Middle frontal gyrus (tissue), 1 donor: Measurements from ENCODE around the gene GBX2.

Source experiments
- DNase-seq: peaks from one replicate; pipeline ENCODE4 v3.0.0-alpha.2; 2015; ENCODE audit warnings: low spot score; ENCODE audit errors: extremely low spot score

Gene GBX2

DNA sequence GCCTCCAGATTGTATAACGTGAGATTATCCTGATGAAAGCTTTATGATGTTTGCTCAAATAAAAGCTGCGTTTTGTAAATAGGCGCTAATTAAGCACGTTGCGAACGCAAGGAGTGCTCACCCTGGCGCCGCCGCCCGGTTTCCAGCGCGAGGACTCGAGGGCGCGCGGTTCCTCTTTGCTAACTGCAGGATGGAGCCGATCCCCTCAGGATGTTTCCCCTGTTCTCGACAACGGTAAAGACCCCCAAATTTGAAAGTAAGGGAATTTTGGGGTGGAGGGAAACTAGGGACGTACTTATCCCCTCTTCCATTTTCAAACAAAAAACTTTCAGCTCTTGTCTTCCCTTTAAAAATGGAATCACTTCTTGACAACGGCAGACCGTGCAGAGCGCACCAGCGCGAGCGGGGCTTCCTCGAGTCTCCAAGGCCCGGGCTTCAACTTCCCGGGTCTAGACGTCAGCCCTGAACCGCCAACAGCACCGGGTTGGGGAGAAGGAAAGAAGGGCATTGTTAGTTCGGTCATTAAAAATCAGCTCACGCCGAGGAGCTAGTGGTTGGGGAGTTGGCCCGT, 1.1 kb upstream of the GBX2 start:
- no peak for DNase-seq

DNA sequence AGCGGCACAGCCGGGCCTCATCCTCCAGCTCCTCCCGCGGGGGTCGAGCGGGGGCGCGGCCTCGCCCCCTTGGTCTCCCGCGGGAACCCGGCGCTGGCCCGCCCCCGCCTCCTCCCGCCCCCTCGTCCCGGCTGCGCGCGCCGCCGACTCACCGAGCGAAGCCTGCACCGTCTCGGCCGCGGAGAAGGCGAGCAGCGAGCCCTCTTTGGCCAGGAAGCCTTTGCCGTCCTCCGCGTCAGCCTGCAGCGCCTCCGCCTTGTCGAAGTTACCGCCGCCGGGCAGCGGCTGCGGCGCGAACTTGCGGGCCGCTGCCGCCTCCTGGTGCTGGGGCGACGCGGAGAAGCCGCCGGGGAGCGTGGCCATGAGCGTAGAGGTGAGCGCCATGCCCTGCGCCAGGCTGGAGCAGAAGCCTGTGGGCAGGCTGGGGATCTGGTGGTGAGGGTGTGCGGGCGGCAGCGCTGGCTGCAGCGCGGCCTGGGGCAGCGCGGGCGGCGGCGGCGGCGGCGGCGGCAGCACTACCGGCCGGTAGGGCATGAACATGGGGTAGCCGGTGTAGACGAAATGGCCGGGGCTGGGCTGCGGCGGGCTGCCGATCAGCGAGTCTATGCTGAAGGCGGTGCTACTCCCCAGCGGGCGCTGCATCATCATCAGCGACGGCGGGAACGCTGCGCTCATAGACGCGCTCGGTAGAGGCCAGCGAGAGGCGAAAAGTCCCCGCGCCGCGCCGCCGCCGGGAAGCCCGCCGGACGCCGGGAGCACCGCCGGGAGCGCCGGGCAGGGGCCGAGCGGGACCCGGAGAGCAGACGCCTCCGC, 683 bp downstream of the GBX2 start:
- DNase-seq = no peak

DNA sequence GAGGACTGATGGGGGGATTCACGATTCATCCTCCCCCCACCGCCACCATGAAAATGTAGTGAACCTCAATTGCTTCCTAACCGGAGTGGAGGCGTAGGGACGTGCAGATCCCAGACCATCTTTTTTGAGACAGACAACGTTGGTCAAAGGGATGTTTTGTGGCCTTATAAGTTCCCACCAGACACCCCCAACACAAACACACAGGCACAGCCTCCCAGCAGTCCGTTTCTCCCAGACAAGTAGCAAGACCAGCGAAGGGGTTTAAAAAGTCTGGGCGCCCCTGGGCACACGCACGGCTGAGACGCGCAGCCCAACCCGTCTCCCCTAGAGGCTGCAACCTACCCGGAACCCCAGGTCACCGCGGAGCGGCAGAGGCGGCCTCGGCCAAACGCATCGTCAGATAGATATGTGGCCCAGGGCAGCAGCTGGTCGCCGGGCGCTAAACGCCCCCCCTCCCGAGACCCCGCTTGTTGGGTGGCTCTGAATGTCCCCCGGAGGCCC, 1.3 kb downstream of the GBX2 start:
- DNase-seq = no peak

DNA sequence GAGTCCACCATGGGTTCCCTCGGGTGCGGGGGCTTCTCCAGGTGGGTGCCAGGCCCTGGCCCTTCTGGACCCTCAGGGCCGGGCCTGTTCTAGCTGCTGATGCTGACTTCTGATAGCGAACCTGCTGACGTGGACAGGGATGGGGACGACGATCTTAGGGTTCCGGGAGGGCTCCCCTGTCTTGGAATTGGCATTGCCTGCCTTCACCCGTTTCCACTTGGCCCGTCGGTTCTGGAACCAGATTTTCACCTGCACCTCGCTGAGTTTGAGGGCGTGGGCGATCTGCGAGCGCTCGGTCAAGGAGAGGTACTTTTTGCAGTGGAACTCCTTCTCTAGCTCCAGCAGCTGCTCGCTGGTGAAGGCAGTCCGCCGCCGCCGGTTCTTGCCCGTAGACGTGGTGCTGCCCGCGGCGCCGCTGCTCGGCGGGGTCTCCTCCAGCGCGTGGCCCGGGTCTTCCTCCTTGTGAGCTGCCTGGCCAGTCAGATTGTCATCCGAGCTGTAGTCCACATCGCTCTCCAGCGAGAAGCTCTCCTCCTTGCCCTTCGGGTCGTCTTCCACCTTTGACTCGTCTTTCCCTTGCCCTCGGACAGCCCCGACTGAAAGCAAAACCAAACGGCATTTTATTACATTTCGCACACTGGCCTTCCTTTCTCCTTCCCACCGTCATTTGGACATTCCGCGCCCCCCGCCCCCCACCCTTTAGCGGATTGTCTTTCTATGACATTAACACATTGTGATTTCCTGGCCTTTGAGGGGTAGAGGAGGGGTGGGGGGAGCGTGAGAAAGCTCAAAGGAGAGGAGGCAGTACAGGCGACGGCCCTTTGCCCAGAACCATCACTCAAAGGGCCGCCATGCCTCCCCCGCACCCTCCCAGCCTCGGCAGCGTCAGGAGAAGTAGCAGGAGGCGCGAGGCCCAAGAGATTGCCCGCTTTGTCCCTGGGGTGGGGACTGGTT, 2.1 kb downstream of the GBX2 start:
- DNase-seq = no peak

DNA sequence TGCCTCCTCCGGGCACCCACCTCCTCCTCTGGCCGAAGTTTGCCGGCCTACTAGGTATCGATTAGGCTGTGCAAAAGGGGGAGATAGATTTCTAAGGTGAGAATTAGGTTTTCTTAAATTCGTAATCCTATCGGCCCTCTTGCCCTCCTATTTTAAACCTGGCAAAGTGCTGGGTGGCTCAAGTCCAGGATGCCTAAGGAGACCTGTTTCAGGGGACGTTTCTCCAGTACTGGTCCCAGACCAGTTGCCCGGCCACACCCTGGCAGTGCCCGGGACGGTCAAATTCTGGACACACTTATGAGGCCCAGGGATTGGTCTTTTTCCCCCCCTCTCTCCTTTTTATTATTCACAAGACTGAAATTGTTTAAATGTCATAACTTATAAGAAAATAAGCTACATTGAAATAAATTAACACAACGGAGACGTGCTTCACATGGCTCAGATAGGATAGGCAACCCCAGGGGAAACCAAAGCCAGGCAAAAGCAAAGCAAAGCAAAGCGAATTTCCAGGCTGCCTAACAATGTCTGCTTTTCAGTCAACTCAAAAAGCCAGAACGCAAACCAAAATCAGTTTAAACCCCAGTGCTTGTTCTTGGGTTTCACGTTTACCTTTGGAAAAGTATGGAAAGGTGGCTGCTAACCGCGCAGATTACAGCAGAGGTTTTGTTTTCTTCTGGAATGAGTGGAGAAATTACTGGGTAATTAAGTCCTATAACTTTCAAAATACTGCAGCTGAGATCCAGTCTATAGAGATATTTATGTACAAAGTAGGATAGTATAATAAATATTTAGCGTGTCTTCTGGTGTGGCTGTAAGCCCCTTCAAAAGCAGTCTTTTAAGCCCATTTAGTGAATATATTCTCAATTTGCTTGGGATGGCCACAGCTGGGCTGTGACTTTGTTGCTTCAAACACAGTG, 3.0 kb downstream of the GBX2 start:
- DNase-seq = no peak

DNA sequence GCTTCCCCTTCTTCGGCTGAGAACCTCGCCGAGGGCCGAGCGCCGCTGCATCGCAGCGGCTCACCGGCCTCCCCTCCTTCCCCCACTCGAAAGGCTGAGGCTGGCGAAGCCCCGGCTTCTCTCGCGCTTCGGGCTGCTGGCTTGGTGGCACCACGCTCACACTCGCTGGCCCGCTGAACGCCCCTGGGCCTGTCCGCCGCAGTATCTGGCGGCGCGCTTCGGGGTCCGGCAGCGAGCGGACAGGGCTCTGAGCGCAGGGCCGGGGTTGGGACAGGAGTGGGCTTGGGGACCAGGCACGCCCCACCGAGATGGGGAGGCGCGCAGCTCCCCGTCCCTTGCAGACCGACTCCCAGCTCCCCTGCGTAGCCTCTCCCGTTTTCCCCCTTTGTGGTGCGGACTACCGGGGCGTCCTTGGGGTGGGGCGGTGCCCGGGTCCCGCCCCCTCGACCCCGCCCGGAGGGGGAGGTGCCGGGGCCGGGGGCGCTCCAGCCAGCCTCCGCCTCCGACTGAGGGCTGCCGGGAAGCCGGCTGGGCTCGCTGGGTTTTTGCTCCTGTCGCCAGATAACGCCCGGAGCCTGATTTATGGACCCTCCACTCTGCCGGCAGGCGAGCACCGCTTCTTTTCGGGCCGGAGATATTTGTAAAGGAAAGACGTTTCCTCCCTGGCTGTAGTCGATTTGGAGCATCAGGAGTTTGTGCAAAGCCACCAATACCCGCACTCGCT, 3.8 kb downstream of the GBX2 start:
- DNase-seq = no peak

DNA sequence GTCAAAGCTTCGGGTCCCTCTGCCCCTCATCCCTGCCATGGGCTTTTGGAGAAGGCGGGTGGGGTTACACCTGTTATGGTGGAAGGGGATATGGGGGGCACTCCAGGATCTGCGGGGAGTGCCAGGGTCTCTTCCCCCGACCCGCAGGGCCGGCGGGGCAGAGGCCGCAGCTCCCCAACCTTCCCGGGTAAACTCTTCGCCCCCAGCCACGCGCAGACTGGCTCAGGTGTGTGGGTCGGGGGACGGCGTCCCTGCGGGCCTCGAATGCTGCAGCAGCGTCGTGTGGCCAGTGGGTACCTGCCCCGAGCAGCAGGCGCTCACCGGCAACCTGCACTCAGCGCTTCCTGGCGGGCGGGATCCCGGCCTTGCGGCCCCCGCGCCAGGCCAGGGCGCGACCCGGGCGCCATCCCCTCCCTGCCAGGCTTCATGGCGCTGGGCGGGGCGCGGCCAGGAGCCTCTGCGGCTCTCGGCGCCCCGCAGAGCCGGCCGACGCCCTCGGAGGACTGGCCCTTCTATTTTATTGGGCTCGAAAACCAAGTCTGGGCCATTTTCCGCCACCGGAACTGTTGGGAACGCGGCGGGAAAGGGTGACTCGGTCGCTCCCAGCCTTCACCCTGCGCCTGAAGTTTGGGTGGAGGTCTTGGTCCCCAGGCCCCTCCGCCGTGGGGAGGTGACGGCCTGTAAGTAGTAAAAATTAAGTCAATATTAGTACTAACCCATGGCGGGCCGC, 4.5 kb downstream of the GBX2 start:
- DNase-seq = no peak

DNA sequence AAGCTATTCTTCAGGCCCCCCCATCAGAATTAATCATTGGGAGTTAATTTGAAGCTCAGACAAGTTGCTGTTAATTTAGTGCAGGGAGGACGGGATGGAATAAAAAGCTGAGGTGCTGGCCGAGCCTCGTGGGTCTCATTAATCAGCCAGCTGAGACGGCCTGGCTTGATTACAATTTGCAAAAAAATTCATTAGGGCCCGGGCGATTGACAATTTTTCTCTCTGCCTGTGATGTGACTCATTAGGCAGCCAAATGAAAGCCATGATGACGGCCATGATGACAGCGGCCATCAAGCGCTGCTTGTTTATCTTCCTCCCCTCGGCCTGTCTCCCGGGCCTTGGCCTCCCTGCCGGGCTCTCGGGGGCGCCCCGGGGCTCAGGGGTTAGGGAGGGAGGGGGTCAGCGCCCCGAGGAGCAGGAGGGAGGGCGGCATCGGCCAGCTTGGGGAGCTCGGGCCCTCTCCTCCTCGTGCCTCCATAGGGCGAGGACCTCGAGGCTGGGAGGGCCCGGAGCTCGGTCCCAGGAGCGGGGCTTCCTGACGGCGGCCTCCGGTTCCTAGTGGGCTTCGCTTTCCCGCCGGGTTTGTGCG, 5.2 kb downstream of the GBX2 start:
- no peak for DNase-seq

DNA sequence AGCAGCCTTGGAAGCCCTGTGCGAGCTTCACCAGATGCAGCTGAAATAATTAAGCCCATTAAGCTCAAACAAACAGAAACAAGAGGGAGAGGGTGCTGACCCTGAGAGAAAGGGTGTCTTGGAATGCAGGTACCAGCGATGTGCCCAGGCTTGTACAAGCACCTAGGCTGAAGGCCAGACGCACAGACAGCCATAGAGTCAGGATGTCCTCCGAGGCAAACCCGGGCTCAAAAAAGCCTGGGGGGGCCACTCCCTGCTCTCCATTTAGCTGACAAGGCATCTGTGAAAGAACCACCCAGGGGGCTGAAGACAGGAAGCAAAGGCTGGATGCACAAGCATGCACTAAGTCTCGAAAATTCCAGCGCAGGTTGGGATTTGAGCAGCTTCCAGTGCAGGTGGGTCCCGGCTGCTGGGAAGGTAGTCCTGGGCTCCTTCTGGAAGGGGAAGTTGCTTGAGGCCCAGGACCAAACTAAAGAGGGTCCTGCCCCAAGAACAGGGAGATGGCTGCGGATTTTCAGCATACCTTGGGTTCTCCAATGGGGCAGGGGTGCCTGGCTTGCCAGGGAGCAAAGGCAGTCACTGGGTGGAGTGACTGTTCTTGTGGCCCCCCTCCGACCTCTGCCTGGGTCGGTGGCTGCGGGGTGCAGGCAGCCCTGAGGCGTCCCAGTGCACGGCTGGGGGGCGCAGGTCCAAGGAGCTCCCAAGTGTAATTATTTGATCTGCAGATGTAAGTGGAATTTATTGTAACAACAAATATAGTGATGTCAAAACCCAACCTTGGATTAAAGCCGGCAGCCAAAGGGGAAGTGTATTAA, 5.9 kb downstream of the GBX2 start:
- DNase-seq = no peak

DNA sequence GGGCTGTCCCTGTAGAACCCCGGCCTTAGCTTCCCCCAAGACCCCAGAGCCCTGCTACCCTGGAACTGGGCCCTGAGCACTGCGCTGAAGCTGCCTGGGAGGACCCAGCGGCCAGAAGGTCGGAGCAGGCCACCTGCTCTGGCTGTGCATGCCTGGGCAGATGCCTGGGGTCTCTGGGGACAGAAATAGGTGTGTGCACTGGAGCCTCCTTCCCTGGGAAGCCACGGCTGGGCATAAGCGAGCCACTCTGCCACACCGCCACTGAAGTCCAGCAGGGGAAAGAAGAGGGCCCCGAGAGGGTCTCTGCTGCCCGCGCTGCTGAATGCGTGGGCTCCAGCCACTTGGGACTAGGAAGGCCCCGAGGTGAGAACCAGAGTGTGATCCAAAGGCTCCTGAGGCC, 6.7 kb downstream of the GBX2 start:
- DNase-seq = no peak

DNA sequence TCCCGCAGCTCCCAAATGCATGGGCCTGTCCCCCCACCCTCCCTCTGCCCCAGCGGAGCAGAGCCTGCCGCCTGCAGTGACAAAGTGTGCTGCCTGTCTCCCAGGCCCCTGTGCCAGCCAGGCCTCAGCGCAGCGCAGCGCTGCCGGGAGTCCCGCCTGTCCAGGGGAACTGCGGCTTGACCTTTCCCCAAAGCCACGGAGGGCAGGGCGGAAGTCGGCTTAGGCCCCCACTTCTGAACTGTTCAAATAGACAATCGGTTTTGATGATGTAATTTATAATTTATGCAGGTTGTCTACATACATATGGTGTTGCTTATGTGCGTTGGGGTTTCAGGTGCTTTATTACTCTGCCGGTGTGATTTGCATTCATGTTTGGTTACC, 7.1 kb downstream of the GBX2 start:
- no peak for DNase-seq

DNA sequence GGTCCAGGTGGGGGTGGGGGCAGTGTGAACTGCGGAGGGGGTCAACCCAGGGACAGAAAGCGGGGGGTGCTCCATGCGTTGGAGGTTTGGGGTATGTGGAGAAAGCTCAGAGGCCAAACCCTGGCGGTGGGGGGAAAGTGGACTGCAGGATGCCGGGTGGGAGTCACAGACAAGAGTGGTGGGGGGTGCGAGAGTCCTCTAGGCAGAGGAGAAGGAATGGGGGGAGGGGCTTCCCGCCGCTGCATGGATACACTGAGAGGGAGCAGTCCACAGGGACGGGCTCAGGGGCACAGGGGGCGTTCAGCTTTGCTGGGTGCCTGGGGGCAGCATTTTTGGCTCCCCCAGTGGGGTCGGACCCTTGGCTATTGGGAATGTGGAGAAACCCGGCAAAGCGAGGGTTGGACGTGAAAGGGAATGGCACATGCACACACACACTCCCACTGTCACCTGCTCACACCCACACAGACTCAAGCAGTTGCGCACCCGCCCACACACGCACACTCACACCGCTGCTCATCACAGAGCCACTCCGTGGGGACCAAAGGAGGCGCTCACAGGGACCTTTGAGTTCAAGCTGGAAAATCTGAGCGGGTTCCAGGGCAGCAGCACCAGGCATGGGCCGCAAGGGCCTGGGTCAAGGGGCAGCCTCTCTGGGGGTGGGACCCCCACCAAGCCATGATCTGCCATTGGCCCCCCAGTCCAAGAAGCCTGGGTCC, 7.7 kb downstream of the GBX2 start:
- DNase-seq = no peak

DNA sequence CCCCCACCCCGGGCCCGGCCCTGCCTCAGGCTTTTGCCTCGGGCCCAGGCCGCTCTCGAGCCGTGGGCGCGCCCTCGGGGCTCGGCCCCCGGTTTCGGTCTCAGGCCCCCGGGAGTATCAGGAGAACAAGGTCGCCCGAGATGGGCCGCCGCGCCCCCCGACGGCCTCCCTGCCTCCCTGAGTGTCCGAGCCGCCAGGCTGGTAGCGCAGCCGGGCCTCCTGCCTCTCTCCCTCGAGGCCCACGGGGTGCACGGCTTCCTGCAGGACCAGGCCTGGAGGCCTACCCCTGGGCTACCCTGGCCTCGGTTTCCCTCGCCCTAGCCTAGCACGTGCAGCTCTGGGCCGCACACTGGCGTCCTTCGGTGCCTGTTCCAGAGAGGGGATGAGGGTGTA, 8.4 kb downstream of the GBX2 start:
- no peak for DNase-seq

DNA sequence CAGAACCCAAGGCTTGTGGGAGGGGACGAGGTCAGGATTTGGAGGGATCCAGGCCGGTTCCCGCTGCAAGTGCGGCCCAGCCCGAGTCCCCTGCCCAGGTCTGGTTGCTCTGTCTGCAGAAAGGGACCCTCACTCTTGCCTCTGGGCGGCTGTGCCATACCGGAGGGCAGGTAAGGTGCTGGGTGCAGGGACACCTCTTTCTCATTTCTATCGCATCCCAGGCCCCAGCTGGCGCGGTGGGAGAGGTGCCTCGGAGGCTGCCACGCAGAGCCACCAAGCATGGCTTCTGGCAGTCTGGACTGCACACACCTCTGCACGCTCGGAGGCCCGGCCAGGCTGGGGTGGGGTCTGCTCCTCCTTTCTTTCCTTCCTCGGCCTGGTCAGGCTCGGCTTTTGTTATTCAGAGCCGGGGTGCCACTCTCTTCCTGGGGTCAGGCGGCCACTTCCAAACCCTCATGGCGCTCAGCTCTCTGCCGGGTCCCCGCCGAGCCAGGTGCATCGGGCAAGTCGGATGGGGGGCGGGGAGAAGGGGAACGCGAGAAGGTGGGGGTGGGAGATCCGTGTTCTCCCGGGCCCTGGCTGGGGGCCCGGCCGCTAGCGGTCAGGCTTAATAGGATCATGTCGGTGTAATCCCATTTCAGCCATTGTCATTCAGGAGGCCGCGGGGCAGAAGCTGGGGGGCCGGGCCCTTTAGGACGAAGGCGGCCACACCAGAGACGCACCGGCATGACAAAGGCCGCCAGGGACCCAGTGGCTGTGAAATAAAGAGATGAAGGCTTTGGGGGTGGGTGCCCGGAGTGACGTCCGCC, 9.0 kb downstream of the GBX2 start:
- no peak for DNase-seq

DNA sequence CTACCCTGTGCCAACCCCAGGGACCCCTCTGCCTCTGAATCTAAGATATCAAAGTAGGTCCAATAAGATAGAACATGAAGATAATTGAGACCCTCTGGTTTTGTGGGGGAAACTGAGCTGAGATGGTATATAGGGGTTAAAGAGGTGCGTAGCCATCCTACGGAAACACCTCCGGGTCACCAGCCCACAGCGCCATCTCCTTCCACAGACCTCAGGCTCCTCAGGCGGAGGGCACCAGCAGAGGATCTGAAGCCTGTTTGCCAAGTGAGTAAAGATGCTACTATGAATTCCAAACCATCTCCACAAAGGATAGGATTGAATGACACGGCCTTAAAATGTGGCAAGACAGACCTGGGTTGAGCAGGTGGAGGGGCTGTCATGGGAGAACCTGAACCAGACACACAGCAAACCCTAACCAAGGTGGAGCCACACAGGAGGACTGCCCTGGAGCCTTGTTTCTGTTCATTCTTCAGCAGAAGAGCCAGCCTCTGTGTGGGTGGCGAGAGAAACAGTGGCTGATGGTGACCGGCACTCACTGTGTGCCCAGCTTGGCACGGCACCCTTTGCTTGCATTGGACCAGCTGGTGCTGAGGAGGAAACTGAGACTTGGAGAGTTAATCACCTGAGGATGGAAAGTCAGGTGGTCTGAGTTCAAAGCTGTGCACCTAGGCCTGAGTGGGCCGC, 10.2 kb downstream of the GBX2 start:
- no peak for DNase-seq

DNA sequence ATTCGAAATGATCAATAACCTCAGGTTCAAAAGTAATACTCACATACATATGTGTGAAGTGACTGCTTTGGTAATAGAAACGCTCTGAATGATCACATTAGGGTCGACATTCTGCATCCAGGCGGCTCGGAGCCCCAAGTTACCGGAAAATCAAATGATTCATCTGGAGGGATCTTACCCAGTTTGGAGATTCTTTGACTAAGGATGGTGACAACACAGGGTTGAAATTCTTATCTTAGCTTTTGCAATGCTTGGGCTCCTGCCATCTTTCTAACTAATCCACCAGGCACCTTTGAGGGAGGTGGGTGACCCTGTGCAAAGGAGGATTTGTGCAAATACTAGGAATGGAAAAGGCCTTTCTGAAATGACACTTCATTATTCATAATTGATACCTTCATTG, 10.8 kb downstream of the GBX2 start:
- DNase-seq = no peak
